HL-60 (cell line): ENCODE measurements around the gene APPL1.

Source experiments
- GABPA ChIP-seq: IDR thresholded peaks from 2 replicates; pipeline ENCODE4 v1.6.1; 2012; ENCODE audit warnings: low read depth
- POLR2AphosphoS5 ChIP-seq: IDR thresholded peaks from 2 replicates; pipeline ENCODE4 v1.6.1; 2012; ENCODE audit warnings: low read depth
- TF ChIP-seq, protein P1 (sequence below): IDR thresholded peaks from one replicate; pipeline ENCODE4 v1.5.1; 2011; ENCODE audit warnings: low read length, control low read depth, inconsistent platforms; ENCODE audit not compliant: insufficient read depth

DNA sequence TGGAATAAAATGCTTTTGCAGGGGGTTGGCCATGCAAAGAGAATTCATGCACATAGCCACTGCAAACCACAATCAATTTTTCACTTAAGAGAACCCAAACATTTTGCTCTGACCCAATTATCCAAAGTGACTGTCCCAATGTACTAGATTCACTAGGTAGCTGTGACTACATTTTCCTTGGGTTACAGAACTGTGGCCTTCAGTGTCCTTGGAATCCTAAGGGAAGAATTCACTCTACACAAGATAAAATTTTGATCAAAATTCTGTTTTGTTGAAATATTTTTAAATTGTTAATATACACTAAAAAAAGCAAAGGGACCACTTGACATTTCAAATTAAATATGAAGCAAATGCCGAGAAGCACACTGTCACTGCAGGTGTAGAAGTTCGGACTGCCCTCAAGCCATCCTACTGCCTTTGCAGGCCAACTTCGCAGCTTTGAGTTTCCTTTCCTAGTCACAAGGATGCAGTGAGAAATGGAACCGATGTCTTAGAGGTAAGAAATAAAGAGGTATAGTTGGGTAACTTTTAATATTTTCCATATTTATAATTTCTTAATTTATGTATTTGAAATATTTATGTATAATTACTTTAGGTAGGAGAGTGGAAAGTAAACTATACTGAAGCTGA lies 65.5 kb downstream of the APPL1 start:
- TF ChIP-seq, protein P1, sequence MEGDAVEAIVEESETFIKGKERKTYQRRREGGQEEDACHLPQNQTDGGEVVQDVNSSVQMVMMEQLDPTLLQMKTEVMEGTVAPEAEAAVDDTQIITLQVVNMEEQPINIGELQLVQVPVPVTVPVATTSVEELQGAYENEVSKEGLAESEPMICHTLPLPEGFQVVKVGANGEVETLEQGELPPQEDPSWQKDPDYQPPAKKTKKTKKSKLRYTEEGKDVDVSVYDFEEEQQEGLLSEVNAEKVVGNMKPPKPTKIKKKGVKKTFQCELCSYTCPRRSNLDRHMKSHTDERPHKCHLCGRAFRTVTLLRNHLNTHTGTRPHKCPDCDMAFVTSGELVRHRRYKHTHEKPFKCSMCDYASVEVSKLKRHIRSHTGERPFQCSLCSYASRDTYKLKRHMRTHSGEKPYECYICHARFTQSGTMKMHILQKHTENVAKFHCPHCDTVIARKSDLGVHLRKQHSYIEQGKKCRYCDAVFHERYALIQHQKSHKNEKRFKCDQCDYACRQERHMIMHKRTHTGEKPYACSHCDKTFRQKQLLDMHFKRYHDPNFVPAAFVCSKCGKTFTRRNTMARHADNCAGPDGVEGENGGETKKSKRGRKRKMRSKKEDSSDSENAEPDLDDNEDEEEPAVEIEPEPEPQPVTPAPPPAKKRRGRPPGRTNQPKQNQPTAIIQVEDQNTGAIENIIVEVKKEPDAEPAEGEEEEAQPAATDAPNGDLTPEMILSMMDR: no peak
- TF ChIP-seq GABPA (no peak), POLR2AphosphoS5 (no peak)
